Endodermal cell (in vitro differentiated cells): ENCODE data around the gene TMEM200C. TPM values are rescaled to one million over a fixed set of nuclear protein-coding genes. Genes with fewer than 3 reads are reported as not detected.

ENCODE experiments used
- DNase-seq: peaks from one replicate; pipeline ENCODE4 v3.0.0-alpha.2; 2017
- H3K27ac ChIP-seq: 2 replicates; pipeline ENCODE4 v1.5.1; 2013; ENCODE audit warnings: mild to moderate bottlenecking, low read depth, low read length, moderate library complexity
- H3K27me3 ChIP-seq: 2 replicates; pipeline ENCODE4 v1.6.1; 2013; ENCODE audit warnings: mild to moderate bottlenecking, low read length, moderate library complexity; ENCODE audit not compliant: insufficient read depth, control insufficient read depth, poor library complexity, severe bottlenecking
- H3K36me3 ChIP-seq: 2 replicates; pipeline ENCODE4 v1.7.0; 2013; ENCODE audit warnings: mild to moderate bottlenecking, low read length, moderate library complexity; ENCODE audit not compliant: control insufficient read depth, insufficient read depth
- H3K4me1 ChIP-seq: one replicate; pipeline ENCODE4 v1.7.0; 2013; ENCODE audit warnings: low read length; ENCODE audit not compliant: control insufficient read depth, insufficient read depth
- H3K4me3 ChIP-seq: 2 replicates; pipeline ENCODE4 v1.5.1; 2013; ENCODE audit warnings: mild to moderate bottlenecking, low read length, moderate library complexity
- H3K9ac ChIP-seq: 2 replicates; pipeline ENCODE4 v1.6.1; 2013; ENCODE audit warnings: mild to moderate bottlenecking, low read length, moderate library complexity; ENCODE audit not compliant: poor library complexity, severe bottlenecking; ENCODE audit errors: extremely low read depth
- H3K9me3 ChIP-seq: 2 replicates; pipeline ENCODE4 v1.6.1; 2013; ENCODE audit warnings: mild to moderate bottlenecking, low read length, moderate library complexity; ENCODE audit not compliant: control insufficient read depth
- H3K27ac Mint-ChIP-seq: 2 replicates; pipeline ENCODE4 v1.8.0; 2020; ENCODE audit warnings: mixed read lengths
- H3K27me3 Mint-ChIP-seq: 2 replicates; pipeline ENCODE4 v1.8.0; 2021; ENCODE audit warnings: mild to moderate bottlenecking, mixed read lengths; ENCODE audit not compliant: insufficient read depth
- H3K36me3 Mint-ChIP-seq: 2 replicates; pipeline ENCODE4 v1.8.0; 2020; ENCODE audit warnings: low read depth, mixed read lengths
- H3K4me1 Mint-ChIP-seq: 2 replicates; pipeline ENCODE4 v1.8.0; 2020; ENCODE audit warnings: mixed read lengths
- H3K4me3 Mint-ChIP-seq: 2 replicates; pipeline ENCODE4 v1.8.0; 2020; ENCODE audit warnings: mild to moderate bottlenecking, moderate library complexity, mixed read lengths
- H3K9me3 Mint-ChIP-seq: 2 replicates; pipeline ENCODE4 v1.8.0; 2020; ENCODE audit warnings: mild to moderate bottlenecking, mixed read lengths
- WGBS, 2 experiments: methylation state at CpG; one replicate each; pipeline versions ENCODE4 v1.1.5 to v1.1.7; 2013; ENCODE audit warnings: missing lambda C conversion rate in 2 of 2, mixed read lengths in 1 of 2; ENCODE audit not compliant: insufficient coverage in 1 of 2, insufficient read length in 1 of 2; 5-methylcytosine and 5-hydroxymethylcytosine counted together
- total RNA-seq, 2 donors: library from RNA; stranded (reverse); fragmentation: NEBNext Ultra II Directional in 1 of 2; extraction: Animal tissue kit (Norgen Biotek cat#: 25700) in 1 of 2; gene quantifications; 2 replicates in 1 of 2; 3 replicates in 1 of 2; pipeline ENCODE4 v1.2.1, GENCODE V29; 2021
- TF ChIP-seq, protein P1 (sequence below): fragments of 200-600 bp; sonication (generic); conservative IDR thresholded peaks from 2 replicates; pipeline ENCODE4 v1.5.0; 2021; ENCODE audit warnings: antibody characterized with exemption, mild to moderate bottlenecking

The TMEM200C gene
- total RNA-seq, 2 donors from 2014 or later: 4.7 to 7.3 TPM

DNA sequence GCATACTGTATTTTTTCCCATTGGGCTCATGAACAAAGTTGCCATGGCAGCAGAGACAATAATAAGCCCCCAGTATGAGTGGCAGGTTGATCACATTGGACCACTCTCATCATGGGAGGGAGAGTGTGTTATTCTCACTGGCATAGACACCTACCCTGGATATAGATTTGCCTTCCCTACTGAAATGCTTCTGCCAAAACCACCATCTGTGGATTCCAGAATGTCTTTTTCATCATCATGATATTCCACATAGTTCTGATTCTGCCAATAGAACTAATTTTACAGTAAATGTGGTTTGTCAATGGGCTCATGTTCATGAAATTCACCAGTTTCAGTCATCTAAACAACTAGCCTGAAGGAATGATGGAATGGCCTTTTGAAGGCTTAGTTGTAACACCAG, 18.4 kb downstream of the TMEM200C start:
- TF ChIP-seq, protein P1, sequence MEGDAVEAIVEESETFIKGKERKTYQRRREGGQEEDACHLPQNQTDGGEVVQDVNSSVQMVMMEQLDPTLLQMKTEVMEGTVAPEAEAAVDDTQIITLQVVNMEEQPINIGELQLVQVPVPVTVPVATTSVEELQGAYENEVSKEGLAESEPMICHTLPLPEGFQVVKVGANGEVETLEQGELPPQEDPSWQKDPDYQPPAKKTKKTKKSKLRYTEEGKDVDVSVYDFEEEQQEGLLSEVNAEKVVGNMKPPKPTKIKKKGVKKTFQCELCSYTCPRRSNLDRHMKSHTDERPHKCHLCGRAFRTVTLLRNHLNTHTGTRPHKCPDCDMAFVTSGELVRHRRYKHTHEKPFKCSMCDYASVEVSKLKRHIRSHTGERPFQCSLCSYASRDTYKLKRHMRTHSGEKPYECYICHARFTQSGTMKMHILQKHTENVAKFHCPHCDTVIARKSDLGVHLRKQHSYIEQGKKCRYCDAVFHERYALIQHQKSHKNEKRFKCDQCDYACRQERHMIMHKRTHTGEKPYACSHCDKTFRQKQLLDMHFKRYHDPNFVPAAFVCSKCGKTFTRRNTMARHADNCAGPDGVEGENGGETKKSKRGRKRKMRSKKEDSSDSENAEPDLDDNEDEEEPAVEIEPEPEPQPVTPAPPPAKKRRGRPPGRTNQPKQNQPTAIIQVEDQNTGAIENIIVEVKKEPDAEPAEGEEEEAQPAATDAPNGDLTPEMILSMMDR: no peak
- Histone ChIP-seq H3K27ac (no peak overlapping the region), H3K36me3 (no peaks in the 10 kb centered on the region), H3K9me3 (no peaks in the 10 kb centered on the region), H3K4me1 (no peaks in the 10 kb centered on the region), H3K27me3 (peaks cover 17% of the 10 kb centered on the region), H3K4me3 (no peak overlapping the region), H3K9ac (no peak overlapping the region)
- Mint-ChIP-seq H3K27me3 (peaks cover 2% of the 10 kb centered on the region), H3K27ac (no peak overlapping the region), H3K4me3 (no peak overlapping the region), H3K9me3 (no peaks in the 10 kb centered on the region), H3K36me3 (no peaks in the 10 kb centered on the region), H3K4me1 (no peaks in the 10 kb centered on the region)
- no peak for DNase-seq

DNA sequence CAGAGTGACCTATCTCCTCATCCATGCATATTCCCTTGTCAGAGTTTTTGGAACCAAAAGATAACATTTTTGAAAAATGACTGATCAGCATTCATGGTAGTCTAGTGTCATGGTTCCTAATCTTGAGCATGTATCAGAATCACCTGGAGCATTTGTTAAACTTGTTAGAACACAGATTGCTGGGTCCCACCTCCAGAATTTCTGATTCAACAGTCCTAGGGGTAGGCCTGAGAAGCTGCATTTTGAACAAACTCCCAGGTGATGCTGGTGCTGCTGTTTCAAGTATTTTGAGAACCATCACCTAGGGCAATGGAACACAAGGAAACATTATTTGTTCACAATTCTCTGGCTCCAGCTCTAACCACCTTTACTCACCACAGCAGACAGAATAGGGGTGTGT, 21.0 kb downstream of the TMEM200C start:
- Histone ChIP-seq H3K4me1 (no peaks in the 10 kb centered on the region), H3K27ac (no peak overlapping the region), H3K4me3 (no peak overlapping the region), H3K27me3 (peaks cover 28% of the 10 kb centered on the region), H3K9me3 (no peaks in the 10 kb centered on the region), H3K9ac (no peak overlapping the region), H3K36me3 (no peaks in the 10 kb centered on the region)
- Mint-ChIP-seq H3K27me3 (peaks cover 2% of the 10 kb centered on the region), H3K9me3 (no peaks in the 10 kb centered on the region), H3K27ac (no peak overlapping the region), H3K4me1 (no peaks in the 10 kb centered on the region), H3K36me3 (no peaks in the 10 kb centered on the region), H3K4me3 (no peak overlapping the region)
- TF ChIP-seq, protein P1: no peak
- no peak for DNase-seq

DNA sequence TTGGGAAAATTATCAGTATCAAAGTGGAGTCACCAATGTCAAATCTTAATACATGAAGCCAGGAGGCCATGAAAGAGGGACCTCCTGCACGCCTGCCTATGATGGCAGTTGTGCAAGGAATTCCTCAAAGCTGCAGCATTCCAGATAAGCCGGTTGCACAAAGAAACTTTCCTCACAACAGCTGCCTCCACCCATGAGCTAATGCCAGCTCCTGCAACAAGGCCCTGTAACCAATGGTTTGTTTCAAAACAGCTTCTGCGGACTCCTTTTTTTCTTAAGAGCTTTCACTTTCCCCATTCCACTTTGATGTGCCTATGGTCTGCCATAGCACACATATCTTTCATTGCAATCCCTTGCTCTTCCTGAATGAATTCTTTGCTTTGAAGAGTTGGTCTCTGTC, 22.4 kb downstream of the TMEM200C start:
- Histone ChIP-seq H3K9me3 (no peaks in the 10 kb centered on the region), H3K4me1 (no peaks in the 10 kb centered on the region), H3K27me3 (peaks cover 22% of the 10 kb centered on the region), H3K27ac (no peak overlapping the region), H3K9ac (no peak overlapping the region), H3K36me3 (no peaks in the 10 kb centered on the region), H3K4me3 (no peak overlapping the region)
- 78 to 84% methylated on average over 3 of the region's 3 CpGs for WGBS, 2 experiments
- DNase-seq: no peak
- Mint-ChIP-seq H3K27ac (no peak overlapping the region), H3K36me3 (no peaks in the 10 kb centered on the region), H3K4me1 (no peaks in the 10 kb centered on the region), H3K4me3 (no peak overlapping the region), H3K27me3 (no peaks in the 10 kb centered on the region), H3K9me3 (no peaks in the 10 kb centered on the region)
- TF ChIP-seq, protein P1: no peak
